SK-N-MC (cell line): Measurements from ENCODE around the gene TEF.
"Not testable (repeated sequence)": the region's sequence is repeated elsewhere in the genome, so short reads cannot be mapped to it uniquely, and the experiment has no call there.

ENCODE experiments used
- FOXP2 ChIP-seq: optimal IDR thresholded peaks from 2 replicates; pipeline ENCODE3; 2011; ENCODE audit warnings: mild to moderate bottlenecking, moderate library complexity; ENCODE audit not compliant: insufficient read depth; ENCODE audit errors: extremely low read length, control extremely low read depth
- POLR2AphosphoS5 ChIP-seq: IDR thresholded peaks from 2 replicates; pipeline ENCODE4 v1.6.1; 2012; ENCODE audit warnings: mild to moderate bottlenecking, low read depth, low read length, borderline replicate concordance

DNA sequence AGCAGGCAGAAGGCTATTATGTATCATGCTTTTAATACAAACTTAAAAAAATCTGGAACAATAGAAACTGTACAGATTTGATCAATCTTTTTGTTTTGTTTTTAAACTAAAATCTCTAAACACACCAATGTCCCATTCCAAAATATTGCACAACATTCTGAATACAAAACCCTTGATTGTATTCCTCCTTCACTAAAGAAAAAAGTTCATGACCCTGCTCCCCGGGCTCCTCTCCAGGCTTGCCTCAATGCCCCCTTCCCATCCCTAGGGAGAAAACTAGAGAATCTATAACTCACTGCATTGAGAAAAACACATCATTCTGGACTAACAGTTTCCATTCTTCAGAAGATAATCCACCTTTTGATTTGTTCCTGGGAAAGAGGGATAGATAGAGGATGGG is 51.7 kb downstream of the TEF start:
- TF ChIP-seq POLR2AphosphoS5, FOXP2: not testable (repeated sequence)
